LHCN-M2 (cell line): ENCODE results near the gene GBP7. TPM values are rescaled to one million over a fixed set of nuclear protein-coding genes. Genes with fewer than 3 reads are reported as not detected.
"Not testable (repeated sequence)": the region's sequence is repeated elsewhere in the genome, so short reads cannot be mapped to it uniquely, and the experiment has no call there.

Experiments used
- DNase-seq: peaks from one replicate; pipeline ENCODE4 v3.0.0-alpha.2; 2012; ENCODE audit warnings: low read depth
- polyA plus RNA-seq: library from polyadenylated mRNA; unstranded; fragments of >200 nt; gene quantifications from one replicate; pipeline ENCODE4 v1.2.1, GENCODE V29; 2012; ENCODE audit warnings: missing spikeins
- total RNA-seq: library from RNA; depleted of rRNA; stranded (reverse); fragments of >200 nt; gene quantifications from 2 replicates; pipeline ENCODE4 v1.2.3, GENCODE V29; 2014; rRNA removed

GBP7 gene, protein sequence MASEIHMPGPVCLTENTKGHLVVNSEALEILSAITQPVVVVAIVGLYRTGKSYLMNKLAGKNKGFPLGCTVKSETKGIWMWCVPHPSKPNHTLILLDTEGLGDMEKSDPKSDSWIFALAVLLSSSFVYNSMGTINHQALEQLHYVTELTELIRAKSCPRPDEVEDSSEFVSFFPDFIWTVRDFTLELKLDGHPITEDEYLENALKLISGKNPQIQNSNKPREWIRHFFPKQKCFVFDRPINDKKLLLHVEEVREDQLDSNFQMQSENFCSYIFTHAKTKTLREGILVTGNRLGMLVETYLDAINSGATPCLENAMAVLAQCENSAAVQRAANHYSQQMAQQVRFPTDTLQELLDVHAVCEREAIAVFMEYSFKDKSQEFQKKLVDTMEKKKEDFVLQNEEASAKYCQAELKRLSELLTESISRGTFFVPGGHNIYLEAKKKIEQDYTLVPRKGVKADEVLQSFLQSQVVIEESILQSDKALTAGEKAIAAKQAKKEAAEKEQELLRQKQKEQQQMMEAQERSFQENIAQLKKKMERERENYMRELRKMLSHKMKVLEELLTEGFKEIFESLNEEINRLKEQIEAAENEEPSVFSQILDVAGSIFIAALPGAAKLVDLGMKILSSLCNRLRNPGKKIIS
- total RNA-seq: not detected in 2 replicates
- polyA plus RNA-seq: not detected

DNA sequence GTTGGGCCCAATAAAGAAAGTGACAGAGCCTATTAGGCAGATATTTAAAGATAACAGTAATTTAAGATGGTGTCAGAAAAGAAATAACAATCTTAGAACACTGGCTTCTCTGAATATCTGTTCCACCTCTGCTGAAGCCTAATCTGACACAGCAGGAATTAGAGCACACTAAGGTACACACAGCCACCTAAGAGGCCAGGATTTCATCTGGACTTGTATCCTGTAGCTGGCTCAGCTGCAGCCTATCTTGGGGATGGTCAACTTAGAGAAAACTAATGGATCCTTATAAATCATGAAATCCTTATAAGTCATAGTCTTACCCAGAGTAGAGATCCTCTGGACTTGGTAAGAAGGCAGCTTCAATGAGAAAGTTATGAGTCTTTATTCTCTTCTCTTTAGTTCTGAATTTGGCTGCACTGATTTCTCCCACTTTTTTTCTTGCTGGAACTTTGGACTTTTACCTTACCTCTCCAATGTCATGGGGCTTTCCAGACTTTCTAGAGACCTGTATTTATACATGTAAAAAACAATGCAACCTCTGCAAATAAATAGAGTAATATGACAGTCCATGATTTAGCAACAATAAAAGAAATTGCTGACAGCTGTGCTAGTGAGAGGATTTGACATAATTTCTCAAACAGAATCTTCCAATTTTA, at the start of gene GBP7:
TSS of gene GBP7 (minus strand) at position 403 of the 656 bp plus-strand sequence. CDS start 4,068 bp downstream, outside the sequence.
- no peak for DNase-seq

DNA sequence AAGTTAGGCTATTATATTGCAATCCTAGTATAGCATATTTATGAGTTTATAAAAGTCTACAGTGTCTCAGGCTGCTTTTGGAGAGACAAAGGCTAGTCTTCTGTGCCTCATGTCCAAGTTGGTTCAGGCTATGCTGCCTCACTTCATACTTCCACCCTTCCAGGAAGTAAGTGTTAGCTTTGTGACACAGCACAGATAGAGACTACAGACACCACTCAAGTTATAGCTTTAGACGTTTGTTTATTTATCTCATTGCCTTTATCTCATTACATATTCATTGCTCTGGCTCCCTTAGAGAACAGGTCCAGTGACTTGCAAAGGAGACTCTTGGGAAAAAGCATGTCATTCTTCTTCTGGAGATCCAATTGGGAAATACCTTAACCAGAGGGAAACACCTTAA, 45.5 kb upstream of the GBP7 start:
- no peak for DNase-seq

DNA sequence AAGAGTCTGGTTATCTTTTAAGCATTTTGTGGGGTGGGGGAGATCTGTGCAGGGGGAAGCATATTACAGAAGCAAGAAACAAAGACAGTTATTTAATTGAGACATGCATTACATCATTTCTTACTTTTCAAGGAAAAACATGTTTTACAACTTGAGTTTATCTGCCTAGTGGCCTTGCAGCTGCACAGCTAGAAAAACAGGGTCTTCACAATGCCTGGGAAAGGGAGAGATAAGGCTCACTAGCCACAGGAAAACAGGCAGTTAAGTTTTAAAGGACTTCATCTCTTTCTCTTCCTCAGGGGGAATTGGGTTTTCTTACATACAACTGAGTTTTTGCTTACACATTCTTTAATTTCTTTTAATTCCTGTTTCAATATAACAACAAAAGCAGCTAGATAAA, 44.0 kb upstream of the GBP7 start:
- DNase-seq: not testable (repeated sequence)

DNA sequence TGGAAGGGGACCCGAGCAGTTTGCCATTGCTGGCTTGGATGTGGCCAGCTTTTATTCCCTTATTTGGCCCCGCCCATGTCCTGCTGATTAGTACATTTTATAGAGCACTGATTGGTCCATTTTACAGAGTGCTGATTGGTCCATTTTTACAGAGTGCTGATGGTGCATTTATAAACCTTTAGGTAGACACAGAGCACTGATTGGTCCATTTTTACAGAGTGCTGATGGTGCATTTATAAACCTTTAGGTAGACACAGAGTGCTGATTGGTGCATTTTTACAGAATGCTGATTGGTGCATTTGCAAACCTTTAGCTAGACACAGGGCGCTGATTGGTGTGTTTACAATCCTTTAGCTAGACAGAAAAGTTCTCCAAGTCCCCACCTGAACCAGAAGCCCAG, 43.1 kb upstream of the GBP7 start:
- not testable (repeated sequence) for DNase-seq

DNA sequence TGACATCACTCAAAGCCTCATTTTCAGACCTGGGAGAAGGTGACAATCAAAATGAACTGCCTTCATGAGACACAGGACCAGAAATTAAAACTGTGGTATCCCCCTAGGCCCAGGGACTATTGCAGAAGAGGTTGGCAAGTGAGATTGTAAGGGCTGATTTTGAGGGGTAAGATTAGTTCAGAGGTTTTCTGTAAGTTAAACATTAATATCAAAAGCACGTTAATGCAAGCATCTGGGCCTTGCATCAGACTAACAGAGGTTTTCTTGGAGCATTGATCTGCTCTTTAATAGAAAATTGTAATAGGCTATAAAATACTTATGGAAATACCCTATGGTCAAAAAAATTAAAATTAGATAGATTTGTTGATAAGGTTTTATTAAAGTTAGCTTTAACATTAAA, 37.5 kb upstream of the GBP7 start:
- DNase-seq: no peak

DNA sequence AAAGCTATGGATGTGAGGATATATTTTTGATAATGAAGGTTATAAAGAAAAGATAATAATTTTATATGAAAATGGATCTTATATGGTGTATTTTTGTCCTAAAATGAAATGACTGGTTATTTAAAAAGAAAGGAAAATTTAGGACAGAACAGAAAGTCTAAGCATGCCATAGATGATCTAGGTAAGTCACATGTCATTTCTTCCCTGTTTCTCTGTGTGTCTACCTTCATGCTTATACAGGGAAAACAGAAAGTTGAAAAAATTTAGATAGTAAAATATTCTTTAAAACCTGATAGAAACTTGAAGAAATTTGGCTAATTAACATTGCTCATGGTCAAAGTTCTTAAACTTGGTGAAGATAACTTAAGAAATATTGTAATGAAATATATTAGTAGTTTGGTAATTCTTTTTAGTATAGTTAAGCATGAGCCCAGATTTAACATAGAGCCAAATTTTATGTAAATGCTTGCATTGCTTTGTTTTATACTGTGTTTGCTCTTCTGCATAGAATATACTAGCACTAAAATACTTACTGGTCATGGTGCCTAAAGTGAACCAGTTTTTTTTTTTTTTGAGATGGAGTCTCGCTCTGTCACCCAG, 35.3 kb upstream of the GBP7 start:
- no peak for DNase-seq

DNA sequence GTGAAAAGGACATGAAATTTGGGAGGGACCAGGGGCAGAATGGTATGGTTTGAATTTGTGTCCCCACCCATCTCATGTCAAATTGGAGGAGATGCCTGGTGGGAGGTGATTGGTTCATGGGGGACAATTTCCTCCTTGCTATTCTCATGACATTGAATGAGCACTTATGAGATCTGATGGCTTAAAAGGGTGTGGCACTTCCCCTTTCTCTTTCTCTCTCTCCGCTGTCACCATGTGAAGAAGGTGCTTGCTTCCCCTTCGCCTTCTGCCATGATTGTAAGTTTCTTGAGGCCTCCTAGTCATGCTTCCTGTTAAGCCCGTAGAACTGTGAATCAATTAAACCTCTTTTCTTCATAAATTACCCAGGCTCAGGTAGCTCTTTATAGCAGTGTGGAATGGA, 30.6 kb upstream of the GBP7 start:
- no peak for DNase-seq

DNA sequence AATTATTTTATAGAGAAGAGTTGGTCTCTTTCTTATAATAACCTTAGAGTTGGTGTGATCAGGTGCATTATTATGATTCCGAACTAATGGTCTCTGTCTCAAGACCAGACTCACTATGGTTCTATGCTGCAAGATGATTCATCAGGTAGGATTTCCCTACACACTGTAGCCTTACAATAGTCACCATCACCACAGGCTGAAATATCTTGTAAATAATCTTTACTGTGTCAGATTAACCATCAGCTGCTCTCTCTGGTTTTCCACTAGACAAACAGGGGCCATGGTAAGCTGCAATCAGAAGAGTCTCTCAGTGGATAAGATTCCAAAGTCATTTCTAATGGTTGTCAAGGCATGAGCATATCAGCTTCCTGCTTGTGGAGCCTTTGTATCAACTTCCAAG, 27.4 kb upstream of the GBP7 start:
- peak; percentile 14 for DNase-seq

DNA sequence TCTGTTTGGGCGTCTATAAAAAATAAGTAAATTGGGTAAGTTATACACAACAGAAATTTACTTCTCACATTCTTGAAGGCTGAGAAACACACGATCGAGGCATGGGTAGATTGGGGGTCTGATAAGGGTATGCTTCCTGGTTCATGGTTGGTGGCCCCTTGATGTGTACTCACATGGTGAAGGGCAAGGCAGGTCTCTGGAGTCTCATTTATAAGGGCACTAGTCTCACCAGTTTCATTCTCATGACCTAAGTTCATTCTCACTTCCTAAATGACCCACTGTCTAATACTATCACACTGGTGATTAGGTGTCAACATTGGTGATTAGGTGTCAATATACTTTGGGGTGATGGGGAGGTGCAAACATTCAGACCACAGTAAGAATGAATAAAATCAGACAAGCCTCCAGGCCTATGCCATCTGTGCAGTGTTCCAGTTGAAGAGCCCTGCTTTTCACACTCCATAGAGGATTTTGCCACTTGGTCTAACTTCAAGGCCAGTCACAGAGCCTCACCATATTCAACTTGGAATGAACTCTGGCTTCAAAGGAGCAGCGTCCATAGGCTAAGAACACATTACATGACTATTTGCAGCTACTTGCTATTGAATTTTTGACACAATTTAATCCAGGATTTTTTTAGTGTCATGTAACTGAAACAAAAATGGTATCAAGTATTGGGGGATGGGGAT, 25.4 kb upstream of the GBP7 start:
- no peak for DNase-seq

DNA sequence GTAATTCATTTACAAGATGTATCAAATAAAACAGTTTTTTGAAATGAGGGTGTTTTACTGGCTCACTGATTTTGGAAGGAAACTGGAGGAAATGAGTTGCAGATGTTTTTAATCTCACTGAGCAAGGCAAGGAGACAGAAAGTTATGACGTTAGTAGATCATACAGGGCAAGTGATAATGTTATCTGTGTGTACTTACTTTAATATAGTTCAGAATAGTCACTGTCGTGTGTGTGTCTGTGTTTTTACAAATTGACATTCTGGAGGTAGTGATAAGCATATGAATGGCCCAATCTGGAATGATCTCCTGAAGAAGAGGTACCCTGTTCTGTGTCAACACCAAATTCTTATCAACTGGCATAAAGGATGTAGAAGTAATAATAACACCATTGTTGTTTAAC, 24.9 kb upstream of the GBP7 start:
- DNase-seq: no peak

DNA sequence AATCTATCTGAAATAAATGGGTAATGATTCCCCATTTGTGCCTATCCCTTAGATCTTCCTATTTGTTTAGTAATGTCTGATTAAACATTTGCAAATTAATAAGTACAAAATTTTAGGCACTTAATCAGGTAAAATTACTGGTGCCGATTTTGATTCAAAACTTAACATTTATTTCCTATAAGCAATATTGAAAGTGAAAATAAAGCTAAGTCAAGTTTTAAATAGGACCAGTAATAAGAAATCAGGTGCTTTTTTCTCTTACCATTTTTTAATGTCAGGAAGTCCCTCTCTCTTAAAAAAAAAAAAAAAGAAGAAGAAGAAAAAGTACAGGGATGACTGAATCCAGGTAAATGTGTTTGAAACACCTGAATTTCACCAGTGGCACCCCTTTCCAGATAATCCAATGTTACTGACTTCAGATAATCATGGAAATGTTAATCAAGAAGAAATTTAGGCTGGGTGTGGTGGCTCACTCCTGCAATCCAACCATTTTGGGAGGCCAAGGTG, 23.8 kb upstream of the GBP7 start:
- DNase-seq: no peak

DNA sequence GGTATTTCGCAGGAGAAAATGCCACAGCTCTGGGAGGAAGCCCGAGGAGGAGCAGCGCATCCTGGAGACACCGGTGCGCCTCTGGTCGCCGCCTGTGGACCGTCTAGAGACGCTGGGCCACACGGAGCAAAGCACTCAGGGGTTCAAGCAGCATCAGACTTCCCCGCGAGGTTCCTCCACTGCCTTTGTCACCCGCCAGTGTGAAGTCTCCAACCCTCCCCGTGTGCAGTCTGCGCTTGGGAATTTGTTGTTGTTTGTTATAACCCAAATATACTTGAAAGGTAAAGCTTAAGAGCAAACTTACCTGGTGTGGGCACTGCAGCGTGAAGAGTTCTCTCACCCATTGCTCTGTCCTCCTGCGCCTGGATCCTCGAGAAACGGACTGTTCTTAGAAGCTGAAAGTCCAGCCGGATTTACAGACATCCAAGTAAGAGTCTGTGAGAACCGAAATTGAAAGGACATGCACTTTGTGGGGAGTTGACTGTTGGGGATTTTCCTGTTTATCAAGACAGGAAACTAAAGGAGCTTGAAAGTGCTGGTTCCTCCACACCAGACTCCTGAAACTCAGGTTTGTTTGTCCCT, 22.8 kb upstream of the GBP7 start, which contains the start of gene GBP4:
TSS of gene GBP4 (minus strand) at position 452 of the 582 bp plus-strand sequence. CDS start at position 344, 108 bp downstream.
- DNase-seq: no peak

DNA sequence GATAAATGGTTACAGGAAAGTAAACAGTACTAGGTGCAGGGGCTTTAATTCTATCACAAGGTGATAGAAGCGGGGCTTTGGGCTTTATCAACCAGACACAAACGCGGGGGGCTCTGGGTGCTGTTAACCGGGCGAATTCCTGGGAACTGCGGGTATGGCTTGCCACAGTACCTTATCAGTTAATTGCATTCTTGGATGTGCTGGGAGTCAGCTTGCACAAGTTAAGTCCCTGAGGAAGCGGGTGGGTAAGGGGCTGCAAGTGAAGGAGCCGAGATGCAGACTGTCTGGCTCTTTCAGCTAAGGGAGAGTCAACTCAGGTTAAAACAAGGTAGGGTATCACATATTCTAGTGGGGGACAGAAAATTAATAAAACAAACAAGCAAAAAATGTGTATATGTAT, 22.3 kb upstream of the GBP7 start:
- DNase-seq: no peak

DNA sequence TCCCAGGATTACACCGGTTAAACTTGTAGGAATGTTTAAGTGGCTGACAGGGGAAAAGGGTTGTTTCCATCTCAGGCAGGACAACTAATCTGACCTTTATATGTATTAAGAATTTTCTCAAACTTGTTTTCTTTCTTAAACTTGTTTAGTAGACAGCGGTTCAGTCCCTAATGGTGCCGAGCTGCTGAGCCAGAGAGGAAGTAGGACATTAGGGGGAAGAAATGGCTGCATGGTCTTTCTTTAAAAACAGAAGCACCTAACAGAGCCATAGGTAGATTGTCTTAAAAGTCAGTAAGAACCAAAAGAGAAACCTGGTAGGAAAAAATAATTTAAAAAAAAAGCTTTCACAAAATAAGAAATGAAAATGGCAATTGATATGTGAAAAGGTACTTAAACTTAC, 19.7 kb upstream of the GBP7 start:
- no peak for DNase-seq

DNA sequence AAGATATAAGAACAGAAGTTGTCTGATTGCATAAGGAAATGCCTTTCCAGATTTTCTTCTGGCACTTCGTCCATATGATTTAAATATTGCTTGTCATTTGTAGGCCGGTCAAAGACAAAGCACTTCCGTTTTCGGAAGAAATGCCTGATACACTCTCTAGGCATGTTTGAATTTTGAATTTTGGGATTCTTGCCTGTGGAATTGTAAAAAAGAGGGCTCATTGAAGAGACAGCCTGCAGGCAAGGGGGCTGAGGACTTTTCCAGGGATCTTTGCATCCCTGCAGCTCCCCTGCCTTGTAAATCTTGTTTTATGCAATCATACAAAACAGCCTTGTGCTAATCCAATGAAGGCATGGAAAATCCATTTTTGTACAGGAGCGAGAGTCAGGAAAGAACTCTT, 15.5 kb upstream of the GBP7 start:
- DNase-seq: no peak

DNA sequence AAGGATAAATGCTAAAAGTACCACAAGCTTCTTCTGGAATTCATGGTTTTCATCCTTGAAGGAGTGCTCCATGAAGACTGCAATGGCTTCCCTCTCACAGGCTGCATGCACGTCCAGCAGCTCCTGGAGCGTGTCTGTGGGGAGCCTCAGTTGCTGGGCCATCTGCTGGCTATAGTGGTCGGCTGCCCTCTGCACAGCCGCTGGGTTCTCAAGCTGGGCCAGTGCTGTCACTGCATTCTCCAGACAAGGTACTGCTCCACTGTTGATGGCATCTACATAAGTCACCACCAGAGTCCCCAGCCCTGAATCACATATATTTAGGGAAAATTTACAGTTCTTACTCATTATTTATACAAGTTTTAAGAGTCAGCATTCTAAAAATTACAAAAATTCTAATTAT, 14.2 kb upstream of the GBP7 start:
- no peak for DNase-seq

DNA sequence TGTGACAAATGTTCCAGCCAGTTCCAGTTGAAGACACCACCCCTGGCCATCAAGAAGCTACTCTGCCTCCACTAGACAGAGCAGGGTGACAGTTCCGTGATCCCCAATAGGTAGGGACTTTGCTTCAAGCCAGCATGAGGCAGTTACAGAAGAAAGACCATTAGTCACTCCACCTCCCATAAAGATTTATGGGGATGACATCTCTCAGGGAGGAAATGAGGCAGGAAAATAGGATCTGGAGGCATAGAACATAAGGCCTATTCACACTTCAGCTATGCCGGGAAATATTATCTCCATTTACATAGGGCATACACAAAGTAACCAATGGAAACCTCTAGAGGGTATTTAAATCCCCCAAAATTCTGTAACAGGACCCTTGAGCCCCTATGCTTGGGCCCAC, 3.5 kb upstream of the GBP7 start:
- no peak for DNase-seq

DNA sequence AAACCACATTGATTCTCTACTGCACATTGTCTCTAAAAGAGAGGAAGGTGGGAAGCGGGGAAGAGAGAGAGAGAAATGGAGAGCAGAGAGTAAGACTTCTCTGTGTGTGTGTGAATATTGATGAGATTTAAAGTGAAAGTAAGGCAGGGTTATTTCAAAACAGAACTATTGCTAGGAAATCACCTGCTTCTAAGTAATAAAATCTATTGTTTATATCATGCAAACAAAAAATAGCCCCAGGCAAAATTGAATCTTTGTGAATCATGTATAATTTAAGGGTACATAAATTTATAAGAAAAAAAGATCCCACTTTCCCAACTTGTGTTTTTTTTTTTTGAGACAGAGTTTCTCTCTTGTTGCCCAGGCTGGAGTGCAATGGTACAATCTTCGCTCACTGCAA, 1.2 kb upstream of the GBP7 start:
- no peak for DNase-seq

DNA sequence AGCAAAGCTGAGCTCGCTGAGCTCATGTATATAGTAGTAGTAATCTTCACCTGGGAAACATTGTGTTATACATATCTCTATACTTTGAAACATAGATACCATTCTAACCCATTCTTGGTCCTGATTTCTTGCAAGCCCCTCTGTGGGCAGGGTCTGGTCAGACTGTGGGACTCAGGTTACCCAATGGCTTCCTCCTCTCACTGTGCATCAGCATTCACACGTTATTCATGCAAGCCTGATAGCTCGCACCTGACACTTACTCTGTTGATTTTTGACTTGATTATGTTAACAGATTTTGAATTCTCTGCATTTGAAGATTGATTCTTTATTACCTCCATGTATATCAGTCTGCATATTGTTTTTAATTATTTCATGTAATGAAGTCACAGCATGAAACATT, 1.3 kb downstream of the GBP7 start:
- no peak for DNase-seq

DNA sequence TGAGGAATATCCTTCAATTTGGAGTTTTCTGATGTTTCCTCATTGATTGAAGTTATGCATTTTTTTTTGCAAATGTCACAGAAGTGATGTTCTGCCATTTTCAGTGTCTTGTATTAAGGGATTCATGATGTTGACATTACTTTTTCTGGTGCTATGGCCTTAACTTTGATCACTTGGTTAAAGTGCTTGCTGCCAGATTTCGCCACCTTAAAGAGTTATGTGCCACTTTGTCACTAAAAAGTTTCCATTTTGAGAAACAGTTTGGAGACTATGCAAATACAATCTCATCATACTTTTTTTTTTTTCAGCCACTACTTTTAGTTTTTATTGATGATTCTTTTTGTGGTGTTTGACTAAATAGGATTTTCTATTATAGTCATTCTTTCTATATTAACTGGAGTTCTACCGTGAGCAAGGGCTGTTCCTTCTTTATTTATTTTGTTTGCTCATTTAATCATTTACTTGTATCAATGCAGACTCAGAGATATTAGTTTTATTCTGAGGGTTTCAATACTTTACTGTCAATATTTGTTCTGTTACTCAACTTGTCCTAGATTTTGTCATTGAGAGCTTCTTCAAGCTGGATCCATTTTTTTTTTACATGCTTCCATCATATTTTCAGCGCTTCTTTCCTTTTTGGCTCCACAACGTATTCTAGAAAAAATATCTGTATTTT, 3.2 kb downstream of the GBP7 start:
- DNase-seq: no peak
